Right renal cortex interstitium (tissue), 3 donors: ENCODE measurements around the gene IGF1. TPM values are rescaled to one million over a fixed set of nuclear protein-coding genes. Genes with fewer than 3 reads are reported as not detected.
"Not testable (repeated sequence)": the region's sequence is repeated elsewhere in the genome, so short reads cannot be mapped to it uniquely, and the experiment has no call there.

Experiments used
- DNase-seq, 3 donors: peaks; one replicate each; pipeline ENCODE4 v3.0.0-alpha.2; 2013; ENCODE audit warnings: low read depth in 3 of 3, low spot score in 2 of 3
- polyA plus RNA-seq, 3 donors: library from polyadenylated mRNA; unstranded; fragments of 120-200 nt; gene quantifications; one replicate each; pipeline ENCODE4 v1.2.1, GENCODE V29; 2013; ENCODE audit not compliant: insufficient read length in 3 of 3

The IGF1 gene
- polyA plus RNA-seq, 3 donors: 3.3 to 5.3 (median 4.8) TPM

DNA sequence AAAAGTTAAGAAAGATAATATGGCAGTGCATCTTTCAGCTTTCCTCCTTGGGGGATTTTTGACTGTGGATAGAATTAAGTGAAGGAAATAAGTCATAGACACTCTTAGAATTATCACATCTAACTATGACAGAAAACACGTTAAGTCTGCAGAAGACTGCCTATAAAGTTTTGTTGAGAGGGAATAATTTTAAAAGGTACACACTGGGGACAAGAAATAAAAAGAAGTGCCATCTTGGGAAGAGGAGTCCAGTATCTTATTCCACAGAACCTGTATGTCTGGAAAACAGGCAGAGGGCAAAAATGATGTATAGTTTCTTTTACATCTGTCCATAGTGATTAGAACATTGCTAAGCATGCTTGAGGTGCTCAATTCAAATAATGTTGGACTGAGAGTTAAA lies 80.7 kb downstream of the IGF1 start:
- DNase-seq: no peak

DNA sequence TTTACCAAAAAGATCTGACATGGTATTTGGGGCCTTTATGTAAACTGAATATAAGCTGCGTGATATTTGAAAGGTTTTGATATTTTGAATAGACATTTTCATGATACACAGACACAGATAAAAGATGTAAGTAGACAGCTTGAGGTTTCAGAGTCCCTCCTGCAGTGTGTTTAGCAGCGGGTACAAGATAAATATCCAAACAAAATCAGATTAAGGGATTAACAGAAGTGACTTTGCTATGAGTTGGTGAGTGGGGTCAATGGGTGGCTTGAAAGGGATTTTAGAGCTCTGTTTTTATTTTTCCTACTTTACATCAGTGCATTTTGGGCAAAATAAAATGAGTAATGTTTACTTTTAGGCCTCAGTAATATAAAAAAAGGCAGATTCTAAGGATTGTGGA lies 84.1 kb downstream of the IGF1 start:
- DNase-seq: no peak

DNA sequence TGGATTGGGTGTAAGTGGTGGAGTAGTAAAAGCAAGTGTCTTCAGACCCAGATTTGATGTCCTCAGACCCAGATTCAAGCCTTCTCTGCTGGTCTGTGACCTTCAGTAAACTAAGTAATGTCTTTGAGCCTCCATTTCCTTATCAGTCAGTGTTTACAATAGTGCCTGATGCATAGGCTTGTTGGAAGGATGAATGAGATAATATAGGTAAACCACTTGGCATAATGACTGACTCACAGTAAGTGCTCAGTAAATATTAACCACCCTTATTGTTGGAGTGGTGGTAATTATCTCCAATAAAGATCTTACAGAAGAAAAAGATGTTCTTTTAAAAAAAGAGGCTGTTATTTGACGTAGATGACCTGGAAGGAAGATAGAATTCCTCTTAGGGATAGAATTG lies 86.2 kb downstream of the IGF1 start:
- no peak for DNase-seq

DNA sequence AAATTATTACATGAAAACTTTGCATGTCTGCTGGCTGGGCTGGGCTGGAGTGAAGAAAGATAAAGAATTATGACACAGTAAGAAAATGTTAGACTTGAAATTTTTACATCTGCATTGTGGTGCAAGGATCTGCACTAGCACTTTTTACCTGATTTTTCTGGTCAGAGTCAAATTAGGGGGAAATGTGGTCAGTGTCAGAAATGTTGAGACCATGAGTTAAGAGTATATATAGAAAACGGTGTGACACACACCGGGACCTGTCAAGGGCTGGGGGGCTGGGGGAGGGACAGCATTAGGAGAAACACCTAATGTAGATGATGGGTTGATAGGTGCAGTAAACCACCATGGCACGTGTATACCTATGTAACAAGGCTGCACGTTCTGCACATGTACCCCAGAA lies 90.3 kb downstream of the IGF1 start:
- no peak for DNase-seq

- DNase-seq: no peak
Observed at GRCh38 chr12:102388469-102388868, 91.9 kb downstream of the IGF1 start.

DNA sequence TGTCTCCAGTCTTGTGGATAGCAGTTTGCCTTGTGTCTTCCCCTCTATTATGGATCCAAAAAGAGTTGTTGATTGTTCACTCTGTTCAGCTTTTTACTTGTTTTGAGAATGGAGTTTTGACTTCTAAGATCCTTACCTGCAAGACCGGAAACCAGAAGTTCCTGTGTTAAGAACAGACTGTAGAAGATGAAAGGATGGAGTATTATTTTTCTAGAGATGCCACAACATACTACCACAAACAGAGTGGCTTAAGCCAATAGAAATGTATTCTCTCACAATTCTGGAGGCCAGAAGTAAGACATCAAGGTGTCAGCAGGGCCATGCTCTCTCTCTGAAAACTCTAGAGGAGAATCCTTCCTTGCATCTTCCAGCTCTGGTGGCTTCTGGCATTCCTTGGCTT lies 95.0 kb downstream of the IGF1 start:
- no peak for DNase-seq

DNA sequence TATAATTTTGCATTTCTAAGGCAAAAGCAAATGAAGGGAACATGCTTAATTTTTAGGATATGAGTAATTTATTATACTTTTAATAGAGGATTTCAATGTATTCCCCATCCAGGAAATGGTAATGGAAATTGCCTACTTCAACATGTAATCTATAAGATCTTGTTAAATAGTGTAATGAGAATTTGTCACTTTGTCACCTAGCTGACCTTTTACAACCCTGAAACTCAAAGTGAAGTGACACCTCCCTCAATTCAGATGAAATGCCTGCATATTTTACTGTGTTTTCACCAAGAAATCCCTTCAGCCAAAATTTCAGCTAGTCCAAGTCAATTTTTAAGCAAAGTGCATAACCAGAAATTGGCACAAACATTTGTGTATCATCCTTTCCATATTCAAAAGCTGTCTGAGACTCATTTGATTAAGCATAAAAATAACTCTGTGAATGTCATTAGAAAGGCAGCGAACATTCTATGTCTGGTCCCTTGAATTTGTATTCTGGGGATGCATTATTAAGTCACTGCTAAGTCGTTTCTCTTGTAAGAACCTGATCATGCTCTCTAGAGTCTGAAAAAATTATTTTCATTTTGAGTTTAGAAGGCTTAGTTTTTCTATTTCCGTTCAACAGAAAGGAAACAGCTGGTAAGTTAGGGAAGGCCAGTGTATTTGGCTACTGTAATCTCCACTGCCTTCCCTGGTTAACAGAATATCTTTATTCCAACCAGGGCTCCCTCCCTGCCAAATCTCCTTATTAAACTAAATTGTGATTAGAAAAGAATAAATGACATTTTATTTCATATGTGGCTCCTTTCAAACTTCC lies 100.8 kb downstream of the IGF1 start:
- no peak for DNase-seq

- no peak for DNase-seq
Observed at GRCh38 chr12:102376781-102377180, 103.6 kb downstream of the IGF1 start.

DNA sequence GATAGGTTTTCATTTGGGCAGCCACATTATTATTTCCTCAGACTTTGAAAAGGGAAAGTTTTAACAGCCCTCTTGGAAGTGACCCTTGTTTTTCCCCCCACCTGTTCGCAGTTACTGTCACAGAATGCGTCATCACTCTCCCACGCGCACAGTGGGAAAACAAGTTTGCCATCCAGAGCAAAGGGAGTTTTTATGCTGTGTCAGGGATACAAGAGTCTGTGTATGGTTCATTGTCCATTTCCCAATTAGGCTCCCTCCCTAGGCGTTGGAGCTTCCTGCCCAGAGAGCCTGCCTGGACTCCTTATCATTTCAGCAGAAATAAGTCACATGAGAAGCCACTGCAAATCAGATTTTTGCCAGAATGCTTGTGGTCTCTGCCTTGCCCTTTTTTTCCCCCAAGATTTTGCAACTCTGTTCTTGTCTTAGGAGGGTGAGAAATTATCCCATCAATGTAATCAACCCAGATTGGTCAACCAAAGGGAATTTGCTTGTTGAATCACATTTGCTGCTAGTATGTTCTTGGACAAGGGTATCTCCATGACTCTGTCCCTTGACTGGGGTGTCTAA lies 104.1 kb downstream of the IGF1 start:
- no peak for DNase-seq

DNA sequence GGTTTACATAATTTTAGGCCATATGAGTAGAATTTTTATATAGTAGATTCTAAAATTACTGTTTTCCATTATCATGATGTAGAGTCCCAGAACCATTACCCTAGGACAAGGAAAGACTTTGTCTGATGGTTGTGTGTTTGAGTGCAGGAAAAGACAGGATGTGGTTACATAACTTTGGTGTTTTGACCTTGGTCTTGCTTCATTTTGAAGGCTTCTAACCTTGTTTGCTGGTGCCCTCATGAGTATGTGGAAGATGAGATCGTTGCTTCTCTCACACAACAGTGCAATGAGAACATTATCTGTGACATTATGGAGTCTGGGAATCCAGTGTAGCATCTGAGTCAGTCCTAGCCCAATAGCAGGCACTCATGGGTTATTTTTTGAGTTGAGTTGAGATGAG lies 106.2 kb downstream of the IGF1 start:
- DNase-seq: no peak

DNA sequence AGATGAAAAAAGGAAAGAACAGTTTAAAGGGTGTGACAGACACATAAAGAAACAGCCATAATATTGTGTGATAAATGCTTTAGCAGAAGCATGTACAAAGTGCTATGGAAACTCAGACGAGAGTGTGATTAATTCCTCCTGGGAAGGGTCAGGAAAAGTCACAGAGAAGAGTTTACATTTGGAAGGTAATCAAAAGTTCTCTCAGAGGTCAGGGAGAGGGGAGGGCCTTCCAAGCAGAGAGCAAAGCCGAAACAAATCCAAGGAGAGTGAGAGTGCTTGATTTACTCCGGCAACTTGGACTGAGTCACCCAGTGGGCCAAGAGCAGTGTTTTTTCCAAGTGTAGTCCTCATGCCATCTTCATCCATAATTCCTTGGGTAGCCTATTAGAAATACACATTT lies 108.3 kb downstream of the IGF1 start:
- no peak for DNase-seq

GRCh38 chr12:102371165-102371564 lies 109.2 kb downstream of the IGF1 start:
- DNase-seq: no peak

GRCh38 chr12:102369876-102370275 lies 110.5 kb downstream of the IGF1 start:
- no peak for DNase-seq

GRCh38 chr12:102365365-102365764 lies 115.0 kb downstream of the IGF1 start:
- no peak for DNase-seq

DNA sequence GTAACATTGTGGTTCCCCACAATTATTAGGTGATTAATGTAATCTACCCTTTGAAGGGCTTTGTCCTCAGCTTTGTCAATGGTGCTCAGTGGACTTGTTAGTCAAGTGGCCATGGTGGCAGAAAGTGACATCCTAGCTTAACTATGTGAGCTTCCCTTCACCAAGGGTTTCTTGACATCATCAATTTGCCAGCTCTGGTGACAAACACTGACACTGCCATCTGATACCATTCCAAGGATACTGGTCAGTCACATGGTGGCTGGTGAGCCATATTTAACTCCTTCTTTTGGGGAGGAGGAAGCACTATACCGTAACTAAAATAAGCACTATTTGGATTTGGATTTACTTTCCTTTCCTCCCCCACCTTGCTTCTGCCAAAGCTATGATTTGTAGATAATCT lies 115.7 kb downstream of the IGF1 start:
- no peak for DNase-seq

DNA sequence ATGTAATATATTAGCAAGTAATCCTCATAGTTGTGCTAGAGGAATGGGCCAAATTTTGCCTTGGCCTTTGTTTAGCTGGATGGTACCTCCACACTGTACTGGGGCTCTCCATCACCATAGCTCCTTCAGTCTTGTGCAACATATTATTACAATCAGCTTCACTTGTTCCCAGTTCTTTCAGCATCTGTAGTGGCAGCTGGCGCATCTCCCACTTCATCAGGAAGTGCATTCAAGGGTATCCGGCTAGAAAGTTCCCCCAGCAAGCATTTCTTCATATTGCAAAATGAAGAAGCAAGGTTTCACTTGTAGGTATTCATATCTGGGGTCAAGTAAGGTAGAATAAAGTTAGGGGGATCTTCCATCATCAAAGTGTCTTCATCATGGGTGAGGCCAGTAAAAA lies 123.7 kb downstream of the IGF1 start:
- DNase-seq: no peak

DNA sequence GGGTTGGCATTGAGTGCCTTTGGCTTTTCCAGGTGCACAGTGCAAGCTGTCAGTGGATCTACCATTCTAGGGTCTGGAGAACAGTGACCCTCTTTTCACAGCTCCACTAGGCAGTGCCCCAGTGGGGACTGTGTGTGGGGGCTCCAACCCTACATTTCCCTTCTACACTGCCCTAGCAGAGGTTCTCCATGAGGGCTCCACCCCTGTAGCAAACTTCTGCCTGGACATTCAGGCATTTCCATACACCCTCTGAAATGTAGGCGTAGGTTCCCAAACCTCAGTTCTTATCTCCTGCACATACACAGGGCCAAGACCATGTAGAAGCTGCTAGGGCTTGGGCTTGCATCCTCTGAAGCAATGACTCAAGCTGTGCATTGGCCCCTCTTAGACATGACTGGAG lies 126.1 kb downstream of the IGF1 start:
- DNase-seq: not testable (repeated sequence)

- no peak for DNase-seq
Observed at GRCh38 chr12:102351322-102351721, 129.0 kb downstream of the IGF1 start.

DNA sequence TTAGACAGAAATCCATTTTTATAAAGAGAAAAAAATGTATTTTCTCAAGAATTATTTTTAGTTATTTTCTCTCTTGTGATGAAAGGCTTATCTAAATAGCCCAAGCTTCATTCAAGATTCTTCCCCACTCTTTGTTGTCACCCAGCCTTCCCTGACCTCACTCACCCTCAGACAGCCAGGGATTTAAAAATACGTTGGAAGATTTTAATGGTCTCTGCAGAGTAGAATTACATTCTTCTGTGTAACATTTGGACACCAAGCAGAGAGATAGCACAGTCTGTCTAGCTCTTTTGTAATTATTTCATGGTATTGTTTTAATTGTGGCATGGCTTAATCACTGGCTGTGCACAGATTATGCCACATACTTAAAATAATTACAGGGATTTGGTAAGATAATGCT lies 130.3 kb downstream of the IGF1 start:
- DNase-seq: no peak

DNA sequence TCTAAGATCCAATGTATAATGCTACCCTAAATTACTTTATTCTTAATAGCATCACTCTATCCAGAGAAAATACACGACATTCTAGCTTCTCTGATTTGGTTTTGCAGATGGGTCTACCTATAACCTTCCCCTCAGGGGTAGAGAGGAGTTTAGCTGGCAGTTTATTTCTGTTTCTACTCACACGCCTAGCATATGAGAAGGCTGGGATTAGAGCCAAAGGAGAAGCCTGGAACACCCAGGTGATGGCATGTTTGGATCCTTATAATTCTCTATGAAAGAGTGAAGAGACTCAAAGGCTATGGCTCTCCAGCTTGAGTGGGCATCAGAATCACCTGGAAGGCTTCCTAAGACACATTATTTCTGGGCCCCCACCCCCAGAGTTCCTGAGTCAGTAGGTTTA lies 131.3 kb downstream of the IGF1 start:
- DNase-seq: no peak

DNA sequence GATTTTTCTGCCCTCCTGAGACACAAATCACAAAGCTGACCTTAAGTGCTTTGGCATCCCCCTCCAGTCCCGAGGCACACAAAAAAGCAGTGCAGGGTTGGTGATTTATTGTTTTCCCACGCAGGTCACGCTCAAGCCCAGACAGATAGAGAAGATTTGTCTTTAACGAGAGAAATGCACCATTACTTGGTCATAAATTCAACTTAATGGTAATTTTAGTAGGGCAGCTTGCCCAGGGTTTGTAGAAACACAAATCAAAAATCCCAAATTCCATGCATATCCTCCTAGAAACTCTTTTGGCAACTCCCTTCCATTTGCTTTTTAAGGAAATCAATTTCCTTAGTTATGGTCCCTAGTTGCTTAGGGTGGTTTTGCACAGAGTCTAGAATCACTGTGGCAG lies 132.6 kb downstream of the IGF1 start:
- no peak for DNase-seq
